ENCODE measurements around the gene ELN. TPM values are rescaled to one million over a fixed set of nuclear protein-coding genes. Genes with fewer than 3 reads are reported as not detected.

ELN gene
- total RNA-seq, 1 experiment from 2014 or later, result not detected

DNA sequence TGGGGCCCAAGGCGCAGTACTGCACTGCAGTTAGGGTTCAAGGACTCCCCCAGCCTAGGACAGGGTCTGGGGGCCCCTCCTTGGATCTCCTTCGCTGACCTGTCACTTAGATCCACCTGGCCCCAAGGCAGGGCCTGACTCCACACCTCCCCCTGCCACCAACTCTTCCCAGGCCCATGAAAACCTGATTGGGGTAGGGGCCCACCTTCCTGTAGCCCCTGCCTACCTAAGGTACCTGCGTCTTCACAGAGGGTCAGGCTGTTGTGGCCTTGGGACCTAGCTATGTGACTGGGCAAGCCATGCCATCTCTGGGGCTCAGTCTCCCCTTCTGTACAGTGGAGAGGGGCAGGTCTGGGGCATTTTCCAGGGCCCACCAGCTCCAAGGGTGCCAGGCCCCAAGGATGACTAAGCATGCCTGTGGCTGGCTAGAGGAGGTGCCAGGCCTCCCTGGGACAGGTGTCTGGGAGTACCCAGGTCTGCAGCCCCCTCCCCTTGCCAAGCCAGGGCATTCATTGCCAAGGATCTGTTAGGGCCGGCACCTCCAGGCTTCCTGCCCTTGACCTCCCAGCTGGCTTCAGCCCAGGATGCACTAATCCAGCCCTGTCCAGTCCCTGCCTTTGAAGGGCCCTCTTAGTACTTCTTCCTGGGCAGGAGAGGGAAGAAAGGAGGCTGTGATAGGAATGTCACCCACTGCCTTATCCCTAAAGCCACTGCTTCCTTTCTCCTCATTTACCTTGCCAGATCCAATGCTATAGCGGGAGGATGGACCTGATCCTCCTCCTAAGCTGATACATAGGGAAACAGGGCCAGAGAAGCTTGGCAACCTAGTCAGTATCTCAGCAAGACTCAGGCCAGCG, 57.0 kb downstream of the ELN start:
- DNase-seq (ENCODE audit: extremely low read depth, low read depth), result no peak

DNA sequence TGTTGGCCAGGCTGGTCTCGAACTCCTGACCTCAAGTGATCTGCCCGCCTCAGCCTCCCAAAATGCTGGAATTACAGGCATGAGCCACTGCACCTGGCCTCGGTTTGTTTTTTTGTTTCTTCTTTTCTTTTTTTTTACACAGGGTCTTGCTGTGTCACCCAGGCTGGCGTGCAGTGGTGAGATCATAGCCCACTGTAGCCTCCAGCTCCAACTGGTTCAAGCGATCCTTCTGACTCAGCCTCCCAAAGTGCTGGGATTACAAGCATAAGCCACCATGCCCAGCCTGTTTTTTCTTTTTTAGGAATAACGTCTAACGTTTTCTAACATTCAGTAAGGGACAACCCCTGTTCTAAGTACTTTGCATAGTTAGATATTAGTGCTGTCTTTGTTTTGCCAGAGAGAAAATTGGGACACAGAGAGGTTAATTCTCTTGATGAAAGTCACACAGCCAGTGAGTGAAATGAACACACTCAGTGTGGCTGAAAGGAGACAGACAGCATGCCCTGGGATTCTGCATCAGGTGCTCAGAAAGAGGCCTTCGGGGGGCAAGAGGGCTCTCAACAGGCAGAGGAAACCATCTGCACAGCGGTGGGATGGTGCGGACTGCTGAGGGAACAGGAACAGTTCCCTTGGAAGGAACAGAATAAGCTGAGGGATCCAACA, 59.9 kb downstream of the ELN start:
- DNase-seq (ENCODE audit: extremely low read depth, low read depth), result no peak

DNA sequence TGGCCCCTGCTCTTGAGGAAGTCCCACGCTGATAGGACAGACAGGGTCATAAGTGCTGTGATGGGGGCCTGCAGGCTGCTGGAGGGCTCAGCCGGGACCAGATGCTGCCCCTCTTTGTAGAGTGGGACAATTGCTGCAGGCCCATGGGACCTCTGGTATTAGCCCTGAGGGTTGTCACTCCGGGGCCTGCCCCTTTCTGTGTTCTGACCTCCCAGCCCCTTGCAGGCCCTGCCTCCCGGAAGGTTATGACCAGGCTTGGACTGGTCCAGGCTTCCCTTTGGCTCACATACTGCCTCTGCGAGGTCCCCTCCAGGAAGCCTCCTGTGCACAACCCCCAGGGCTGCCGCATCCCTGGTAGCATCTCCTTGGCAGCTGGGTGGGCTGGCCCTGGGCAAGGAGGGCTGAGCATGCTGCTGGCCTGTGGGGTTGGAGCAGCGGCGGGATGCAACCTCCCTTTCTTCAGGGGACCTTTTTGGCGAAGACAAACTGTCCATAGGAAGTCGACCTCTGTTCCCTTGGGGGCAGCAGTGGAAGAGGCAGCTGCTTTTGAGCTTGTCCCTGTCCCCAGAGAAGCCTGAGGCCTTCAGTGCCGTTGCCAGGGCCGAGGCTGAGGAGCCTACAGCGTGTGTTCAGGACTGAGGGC, 64.5 kb downstream of the ELN start:
- DNase-seq (ENCODE audit: extremely low read depth, low read depth), result no peak

DNA sequence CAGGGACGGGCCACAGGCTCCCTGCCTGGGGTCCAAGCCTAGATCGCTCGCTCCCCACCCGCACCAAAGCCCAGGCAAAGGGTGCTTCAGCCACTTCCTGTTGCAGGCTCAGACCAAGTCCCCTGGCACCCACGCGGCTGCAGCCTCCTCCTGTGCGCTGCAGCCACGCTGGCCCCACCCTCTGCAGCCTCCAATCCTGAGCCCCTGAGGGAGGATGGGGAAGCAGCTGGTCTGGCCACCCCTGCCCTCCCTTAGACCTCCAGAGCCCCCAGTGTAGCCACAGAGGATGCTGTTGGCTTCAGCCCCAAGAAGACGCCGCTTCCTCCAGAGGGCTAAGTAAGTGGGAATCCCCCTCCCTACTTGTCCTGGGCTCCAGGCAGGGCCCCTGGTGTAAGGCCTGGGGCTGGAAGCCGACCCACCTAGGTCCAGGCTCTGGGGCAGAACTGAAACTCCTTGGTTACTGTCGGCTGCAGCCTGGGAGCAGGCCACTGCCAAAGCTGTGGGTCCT, 65.0 kb downstream of the ELN start:
- DNase-seq (ENCODE audit: extremely low read depth, low read depth), result no peak

DNA sequence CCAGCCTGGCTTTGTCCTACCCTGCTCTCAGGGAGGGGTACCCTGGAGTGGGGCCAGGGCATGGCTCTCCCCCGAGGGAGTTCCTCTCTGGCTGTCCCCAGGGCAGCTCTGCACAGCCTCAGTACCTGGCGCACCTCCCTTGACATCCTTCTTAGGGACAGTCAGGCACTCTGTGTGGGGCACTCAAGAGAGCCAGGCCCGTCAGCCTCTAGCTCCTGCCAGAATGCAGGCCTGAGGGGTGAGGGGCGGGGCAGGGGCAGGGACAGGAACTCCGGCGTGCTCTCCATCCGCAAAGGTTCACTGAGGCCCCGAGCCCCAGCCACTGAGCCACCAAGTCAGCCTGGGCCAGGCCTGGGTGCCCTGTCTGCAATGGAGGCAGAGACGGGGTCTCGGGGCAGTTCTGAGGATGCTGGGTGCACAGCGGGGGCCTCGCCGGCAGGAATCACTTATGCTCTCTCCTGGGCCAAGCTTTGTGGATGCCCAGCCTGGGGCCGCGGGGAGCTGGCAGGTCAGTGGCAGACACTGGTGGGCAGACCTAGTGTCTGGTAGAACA, 65.8 kb downstream of the ELN start:
- no peak for DNase-seq (ENCODE audit: extremely low read depth, low read depth)

DNA sequence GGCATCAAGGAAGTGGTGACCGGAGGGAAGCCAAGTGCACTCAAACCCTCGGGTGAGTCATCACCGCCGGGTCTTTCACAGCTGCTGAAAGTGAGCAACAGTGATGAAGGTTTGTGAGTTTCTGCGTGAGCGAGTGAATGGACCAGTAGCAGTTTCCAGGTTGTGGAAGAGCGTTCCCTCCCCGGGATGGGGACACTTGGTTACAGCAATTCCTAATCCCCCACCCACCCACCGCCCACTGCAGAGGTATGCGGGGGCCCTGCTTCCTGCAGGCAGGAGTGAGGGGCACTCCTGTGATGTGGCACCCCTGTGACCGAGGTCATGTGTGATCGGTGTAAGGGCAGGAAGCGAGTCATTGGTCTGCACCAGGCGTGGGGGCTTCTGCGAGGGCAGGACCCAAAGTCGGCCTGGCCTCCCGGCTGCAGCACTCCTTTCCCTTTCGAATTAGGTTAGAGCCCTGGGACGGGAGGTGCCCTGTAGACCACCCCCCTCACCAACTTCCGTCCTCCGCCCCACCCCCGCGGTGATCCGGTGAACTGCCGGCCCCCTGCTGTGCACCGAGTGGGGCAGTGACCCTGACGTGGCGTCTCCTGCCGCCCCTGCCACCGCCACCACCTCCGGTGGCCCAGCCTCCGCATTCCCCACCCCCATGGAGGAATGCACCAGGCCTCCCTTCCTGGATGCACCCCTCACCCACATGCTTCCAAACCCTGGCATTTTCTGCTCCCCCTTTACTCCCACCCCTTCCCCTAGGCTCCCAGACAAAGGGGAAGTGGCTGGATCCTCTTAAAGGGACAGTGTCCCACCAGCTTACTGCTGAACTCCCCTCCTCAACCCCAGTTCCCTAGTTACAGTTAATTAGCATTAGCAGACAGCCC, 66.5 kb downstream of the ELN start:
- no peak for DNase-seq (ENCODE audit: extremely low read depth, low read depth)

DNA sequence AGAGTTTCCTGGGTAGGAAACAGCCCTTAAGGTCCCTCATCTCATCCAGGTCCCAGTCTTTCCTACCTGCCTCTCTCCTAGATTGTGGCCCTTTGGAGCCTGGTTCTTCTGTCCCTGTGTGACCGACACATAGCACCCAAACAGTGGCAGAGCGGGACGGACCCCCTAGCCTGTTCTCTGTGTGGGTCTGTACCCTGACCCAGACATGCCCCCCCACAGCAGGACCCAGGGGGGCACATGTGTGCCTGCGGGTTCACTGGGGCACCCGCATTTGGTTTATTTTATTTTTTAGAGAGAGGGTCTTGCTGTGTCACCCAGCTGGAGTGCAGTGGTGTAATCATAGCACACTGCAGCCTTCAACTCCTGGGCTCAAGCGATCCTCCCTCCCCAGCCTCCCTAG, 67.2 kb downstream of the ELN start:
- no peak for DNase-seq (ENCODE audit: extremely low read depth, low read depth)

DNA sequence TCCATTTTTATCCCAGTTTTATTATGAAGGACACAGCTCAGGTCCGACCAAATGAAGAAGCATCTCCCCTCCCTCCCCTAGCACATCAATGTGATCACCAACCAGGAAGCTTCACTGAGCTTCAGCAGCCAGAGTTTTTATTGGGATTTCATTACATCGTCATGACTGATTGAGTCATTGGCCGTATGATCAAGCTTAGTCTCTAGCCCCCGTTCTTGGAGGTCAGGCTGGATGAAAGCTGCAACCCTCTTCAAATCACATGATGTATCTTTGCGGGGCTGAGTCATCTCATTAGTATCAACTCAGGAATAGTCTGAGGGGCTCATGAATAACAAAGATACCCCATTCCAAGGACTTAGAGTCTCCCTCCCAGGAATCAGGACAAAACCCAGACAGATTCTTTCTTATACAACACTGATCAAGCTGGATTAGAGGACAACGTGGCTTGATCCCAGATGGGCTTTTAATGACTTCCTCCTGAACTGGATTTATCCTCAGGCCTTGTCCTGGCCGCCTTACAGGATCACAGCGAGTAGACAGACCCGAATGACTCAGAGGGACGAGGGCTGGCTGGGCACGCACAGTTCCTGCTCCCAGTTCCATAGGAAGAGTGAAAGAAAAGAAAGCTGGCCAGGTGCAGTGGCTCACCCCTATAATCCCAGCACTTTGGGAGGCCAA, 70.1 kb downstream of the ELN start:
- DNase-seq (ENCODE audit: extremely low read depth, low read depth), result no peak

DNA sequence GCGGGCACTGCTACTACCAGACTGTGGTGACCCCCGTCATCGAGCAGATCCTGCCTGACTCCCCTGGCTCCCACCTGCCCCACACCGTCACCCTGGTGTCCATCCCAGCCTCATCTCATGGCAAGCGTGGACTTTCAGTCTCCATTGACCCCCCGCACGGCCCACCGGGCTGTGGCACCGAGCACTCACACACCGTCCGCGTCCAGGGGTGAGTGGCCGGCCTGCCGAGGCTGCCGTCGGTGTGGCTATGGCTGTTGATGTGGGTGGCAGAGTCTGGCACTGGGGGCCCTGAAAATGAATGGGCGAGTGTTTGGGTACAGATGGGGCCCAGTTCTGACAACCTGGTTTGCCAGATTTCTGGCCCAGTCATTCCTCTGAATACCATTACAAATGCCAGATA, 71.1 kb downstream of the ELN start:
- no peak for DNase-seq (ENCODE audit: extremely low read depth, low read depth)

DNA sequence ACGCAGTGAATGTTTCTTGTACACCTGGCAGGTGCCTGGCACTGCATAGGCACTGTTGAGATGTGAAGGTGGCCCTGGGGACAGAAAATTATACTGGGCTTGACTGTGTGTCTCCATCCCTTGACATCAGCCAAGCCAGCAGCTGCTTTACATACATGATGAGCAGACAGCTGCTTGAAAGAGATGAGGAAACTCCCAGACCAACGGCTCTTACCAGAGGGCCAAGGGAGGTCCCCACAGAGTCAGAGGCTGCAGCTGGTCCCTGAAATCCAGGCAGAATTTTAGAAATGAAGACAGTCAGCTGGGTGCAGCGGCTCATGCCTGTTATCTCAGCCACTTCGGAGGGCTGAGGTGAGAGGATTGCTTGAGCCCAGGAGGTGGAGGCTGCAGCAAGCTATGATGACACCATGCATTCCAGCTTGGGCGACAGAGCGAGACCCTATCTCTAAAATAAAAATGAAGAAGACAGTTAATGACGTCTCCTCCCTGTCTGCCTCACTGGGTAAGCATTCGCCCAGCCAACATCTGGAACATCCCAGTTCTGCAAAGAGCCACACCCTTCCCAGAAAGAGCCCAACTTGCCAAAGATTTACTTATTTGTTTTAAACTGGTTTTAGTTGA, 73.2 kb downstream of the ELN start:
- DNase-seq (ENCODE audit: extremely low read depth, low read depth), result no peak

DNA sequence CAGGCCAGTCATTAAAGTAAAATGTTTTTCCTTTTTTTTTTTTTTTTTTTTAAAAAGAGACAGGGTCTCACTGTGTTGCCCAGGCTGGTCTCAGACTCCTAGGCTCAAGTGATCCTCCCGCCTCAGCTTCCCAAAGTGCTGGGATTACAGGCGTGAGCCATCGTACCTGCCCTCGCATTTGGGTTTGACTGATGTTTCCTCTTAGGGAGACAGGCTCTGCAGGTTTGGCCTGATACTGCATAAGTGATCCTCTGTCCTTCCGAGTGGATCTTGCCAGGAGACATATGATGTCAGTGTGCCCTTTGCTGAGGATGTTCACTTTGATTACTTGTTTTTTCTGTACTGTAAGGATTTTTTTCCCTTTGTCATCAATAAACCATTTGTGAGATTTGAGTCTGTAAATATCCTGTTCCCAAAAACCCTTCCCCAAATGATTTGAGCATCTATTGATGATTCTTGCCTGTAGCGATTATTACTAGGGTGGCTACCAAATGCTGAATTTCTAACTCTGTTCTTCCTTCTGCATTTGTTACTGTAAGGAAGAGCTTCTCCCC, 75.3 kb downstream of the ELN start:
- DNase-seq (ENCODE audit: extremely low read depth, low read depth), result no peak

DNA sequence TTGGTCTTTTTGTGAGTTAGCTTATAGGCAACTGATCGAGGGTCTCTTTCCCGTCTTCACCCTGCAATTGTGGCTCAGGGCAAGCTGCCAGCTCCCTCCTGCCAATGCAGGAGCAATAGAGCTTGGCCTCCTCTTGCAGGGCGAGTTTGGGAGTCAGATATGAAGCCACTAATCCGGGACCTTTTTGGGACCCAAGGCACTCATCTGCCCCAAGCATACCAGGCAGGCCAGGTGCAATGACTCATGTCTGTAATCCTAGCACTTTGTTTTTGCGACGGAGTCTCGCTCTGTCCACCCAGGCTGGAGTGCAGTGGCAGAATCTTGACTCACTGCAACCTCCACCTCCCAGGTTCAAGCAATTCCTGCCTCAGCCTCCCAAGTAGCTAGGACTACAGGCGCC, 76.7 kb downstream of the ELN start:
- DNase-seq (ENCODE audit: extremely low read depth, low read depth), result no peak

DNA sequence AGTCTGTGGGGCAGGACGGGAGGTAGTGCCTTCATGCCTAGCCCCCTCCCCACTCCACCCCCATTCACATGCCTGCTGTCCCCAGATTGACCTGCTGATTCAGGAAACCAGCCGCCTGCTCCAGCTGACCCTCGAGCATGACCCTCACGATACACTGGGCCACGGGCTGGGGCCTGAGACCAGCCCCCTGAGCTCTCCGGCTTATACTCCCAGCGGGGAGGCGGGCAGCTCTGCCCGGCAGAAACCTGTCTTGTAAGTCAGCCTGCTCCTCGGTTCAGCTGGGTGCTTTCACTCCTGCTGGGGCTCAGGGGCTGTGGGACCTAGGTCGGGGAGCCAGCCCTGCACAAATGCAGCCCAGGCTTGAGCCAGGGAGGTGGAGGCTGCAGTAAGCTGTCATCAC, 78.0 kb downstream of the ELN start:
- no peak for DNase-seq (ENCODE audit: extremely low read depth, low read depth)

DNA sequence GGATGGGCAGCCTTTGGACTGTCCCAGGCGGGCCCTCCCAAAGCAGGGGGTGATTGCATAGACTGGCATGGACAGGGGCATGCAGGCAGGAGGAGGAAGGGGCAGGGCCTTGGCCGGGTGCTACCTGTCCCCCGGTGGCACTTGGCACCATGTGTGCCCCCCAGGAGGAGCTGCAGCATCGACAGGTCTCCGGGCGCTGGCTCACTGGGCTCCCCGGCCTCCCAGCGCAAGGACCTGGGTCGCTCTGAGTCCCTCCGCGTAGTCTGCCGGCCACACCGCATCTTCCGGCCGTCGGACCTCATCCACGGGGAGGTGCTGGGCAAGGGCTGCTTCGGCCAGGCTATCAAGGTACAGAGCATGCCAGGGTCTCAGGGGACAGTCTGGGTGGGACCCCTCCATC, 78.9 kb downstream of the ELN start:
- DNase-seq (ENCODE audit: extremely low read depth, low read depth), result no peak

DNA sequence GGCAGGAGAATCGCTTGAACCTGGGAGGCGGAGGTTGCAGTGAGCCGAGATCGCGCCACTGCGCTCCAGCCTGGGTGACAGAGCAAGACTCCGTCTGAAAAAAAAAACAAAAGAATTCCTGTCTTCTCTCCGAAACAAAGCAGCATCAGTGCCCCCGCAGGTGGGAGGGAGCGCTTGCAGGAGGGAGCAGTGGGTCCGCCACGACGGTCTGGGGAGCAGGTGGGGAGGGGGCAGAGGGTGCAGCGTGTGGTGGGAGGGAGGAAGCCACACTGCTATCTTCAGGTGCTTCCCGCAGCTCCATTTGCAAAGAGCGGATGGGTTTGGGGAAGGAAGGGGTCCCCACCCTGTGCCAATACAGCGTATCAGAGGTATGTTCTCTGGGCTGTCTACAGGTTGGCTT, 87.4 kb downstream of the ELN start:
- no peak for DNase-seq (ENCODE audit: extremely low read depth, low read depth)

DNA sequence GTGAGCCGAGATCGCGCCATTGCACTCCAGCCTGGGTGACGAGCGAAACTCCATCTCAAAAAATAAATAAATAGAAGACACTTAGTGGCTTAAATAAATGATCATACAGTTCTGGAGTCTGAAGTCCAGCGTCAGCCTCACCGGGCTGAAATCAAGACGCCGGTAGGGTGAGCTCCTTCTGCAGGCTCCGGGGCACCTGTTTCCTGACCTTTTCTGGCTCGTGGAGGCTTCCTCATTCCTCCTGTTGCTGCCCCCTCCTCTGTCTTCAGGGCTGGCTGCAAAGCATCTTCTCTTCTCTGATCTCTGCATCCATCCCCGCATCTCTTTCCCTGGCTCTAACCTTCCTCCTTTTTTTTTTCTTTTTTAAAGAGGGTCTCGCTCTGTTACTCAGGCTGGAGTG, 88.4 kb downstream of the ELN start:
- DNase-seq (ENCODE audit: extremely low read depth, low read depth), result no peak
